PC-3 (cell line): ENCODE results near the gene IMPA2. TPM values are rescaled to one million over a fixed set of nuclear protein-coding genes. Genes with fewer than 3 reads are reported as not detected.

Source experiments
- ATAC-seq: fragments of 200-7000 bp; cut with Tn5 transposase; 2 replicates; pipeline ENCODE4 v1.9.1; 2020; ENCODE audit warnings: mild to moderate bottlenecking, moderate library complexity
- BruUV-seq: library from RNA; stranded (reverse); fragments of 400-500 nt; replicated peaks from 2 replicates; lab custom pipeline; 2021; lab: Mats Ljungman, UMichigan
- CTCF ChIA-PET: fragments of 300-600 bp; sonication (Branson Sonifier 250); formaldehyde crosslinking; loops from one replicate; lab custom pipeline; 2022; ENCODE audit warnings: antibody characterized with exemption; lab: Charles Lee
- POLR2A ChIA-PET: fragments of 300-600 bp; sonication (Branson Sonifier 250); formaldehyde crosslinking; loops from one replicate; lab custom pipeline; 2022; ENCODE audit warnings: antibody characterized with exemption; ENCODE audit not compliant: unreplicated experiment; lab: Charles Lee
- DNase-seq: peaks from one replicate; pipeline ENCODE4 v3.0.0-alpha.2; 2015
- H2AFZ ChIP-seq: fragments of 300-600 bp; sonication (generic); 2 replicates; pipeline ENCODE4 v1.6.0; 2016; ENCODE audit warnings: antibody characterized with exemption, low read length
- H3F3A ChIP-seq: fragments of 300-600 bp; sonication (generic); one replicate; pipeline ENCODE4 v1.6.0; 2017; ENCODE audit warnings: antibody characterized with exemption, low read length, control low read depth, mild to moderate bottlenecking; ENCODE audit not compliant: unreplicated experiment
- H3K27ac ChIP-seq: fragments of 300-600 bp; sonication (generic); 2 replicates; pipeline ENCODE4 v1.5.1; 2016; ENCODE audit warnings: mild to moderate bottlenecking, low read length
- H3K27me3 ChIP-seq: fragments of 300-600 bp; sonication (generic); 2 replicates; pipeline ENCODE4 v1.6.1; 2016; ENCODE audit warnings: low read length, mixed read lengths
- H3K36me3 ChIP-seq: fragments of 300-600 bp; sonication (generic); 2 replicates; pipeline ENCODE4 v1.6.1; 2016; ENCODE audit warnings: low read depth, mixed run types, low read length, mixed read lengths
- H3K4me1 ChIP-seq: fragments of 300-600 bp; sonication (generic); 2 replicates; pipeline ENCODE4 v1.5.1; 2016; ENCODE audit warnings: low read length; ENCODE audit not compliant: insufficient read depth
- H3K4me2 ChIP-seq: fragments of 300-600 bp; sonication (generic); 2 replicates; pipeline ENCODE4 v1.6.0; 2016; ENCODE audit warnings: low read length
- H3K4me3 ChIP-seq: fragments of 300-600 bp; sonication (generic); 2 replicates; pipeline ENCODE4 v1.5.1; 2016; ENCODE audit warnings: mild to moderate bottlenecking, low read length, mixed read lengths
- H3K79me2 ChIP-seq: fragments of 300-600 bp; sonication (generic); 2 replicates; pipeline ENCODE4 v1.6.1; 2017; ENCODE audit warnings: low read length, mixed read lengths
- H3K9ac ChIP-seq: fragments of 300-600 bp; sonication (generic); 2 replicates; pipeline ENCODE4 v1.6.0; 2016; ENCODE audit warnings: mild to moderate bottlenecking, low read length
- H3K9me2 ChIP-seq: fragments of 300-600 bp; sonication (generic); replicated peaks from 2 replicates; pipeline ENCODE4 v1.6.1; 2016; ENCODE audit warnings: mixed run types, low read length, mixed read lengths
- H3K9me3 ChIP-seq: fragments of 300-600 bp; sonication (generic); 2 replicates; pipeline ENCODE4 v1.6.1; 2016; ENCODE audit warnings: low read length, mixed read lengths
- H4K20me1 ChIP-seq: fragments of 300-600 bp; sonication (generic); 2 replicates; pipeline ENCODE4 v1.6.1; 2016; ENCODE audit warnings: low read length, mixed read lengths
- CTCF ChIP-seq: fragments of 300-600 bp; sonication (generic); conservative IDR thresholded peaks from 2 replicates; pipeline ENCODE4 v1.5.1; 2017; ENCODE audit warnings: antibody characterized with exemption, low read depth, mild to moderate bottlenecking, low read length
- EZH2 ChIP-seq: fragments of 300-600 bp; sonication (generic); IDR thresholded peaks from one replicate; pipeline ENCODE4 v1.6.1; 2017; ENCODE audit warnings: antibody characterized with exemption, mild to moderate bottlenecking, low read length; ENCODE audit not compliant: unreplicated experiment
- EZH2phosphoT487 ChIP-seq: fragments of 300-600 bp; sonication (generic); IDR thresholded peaks from 2 replicates; pipeline ENCODE4 v1.6.1; 2018; ENCODE audit warnings: mild to moderate bottlenecking, antibody characterized with exemption, low read length, borderline replicate concordance
- intact Hi-C: fragments of 100-400 bp; cut with micrococcal nuclease; formaldehyde crosslinking; loops from 2 replicates; pipeline ENCODE4 v1.9.0; 2023
- total RNA-seq: library from RNA; depleted of rRNA; stranded (reverse); fragments of >200 nt; gene quantifications from 2 replicates; pipeline ENCODE4 v1.2.3, GENCODE V29; 2014

The IMPA2 gene
- total RNA-seq, 1 experiment from 2014 or later = 38.2 TPM

- H3K4me1 ChIP-seq = no peaks in the 10 kb centered on the region
- H3K9me3 ChIP-seq = no peaks in the 10 kb centered on the region
- H3K36me3 ChIP-seq = no peaks in the 10 kb centered on the region
- H4K20me1 ChIP-seq = no peaks in the 10 kb centered on the region
- no peaks in the 10 kb centered on the region for H3K9me2 ChIP-seq
- TF ChIP-seq CTCF (0 out of 2 replicates have a peak, but pooled peaks have one; percentile 15), EZH2 (no peak)
- no peak overlapping the region for H3K4me3 ChIP-seq
- H3K27me3 ChIP-seq = peaks cover 13% of the 10 kb centered on the region
- BruUV-seq = no TSS peak
- DNase-seq (no peak), ATAC-seq (no peak)
- H3K79me2 ChIP-seq = no peaks in the 10 kb centered on the region
- no peak overlapping the region for H3K9ac ChIP-seq
- H2AFZ ChIP-seq = no peak overlapping the region
- intact Hi-C loops = no loop called here
- no peaks in the 10 kb centered on the region for H3F3A ChIP-seq
- POLR2A ChIA-PET = no interaction called here
- no peak overlapping the region for H3K27ac ChIP-seq
- CTCF ChIA-PET = interaction anchor here (1.0 kb wide), 1 partner anchor 144 kb away, joined by 3 read pairs; no protein-coding TSS in a partner anchor
- H3K4me2 ChIP-seq = no peak overlapping the region
These were observed 76.2 kb downstream of the IMPA2 start for GRCh38 chr18:12057419-12058039.

GRCh38 chr18:12059334-12060181, 78.3 kb downstream of the IMPA2 start:
- H3K27ac ChIP-seq = no peak overlapping the region
- H3K9ac ChIP-seq = no peak overlapping the region
- H2AFZ ChIP-seq = 0 out of 2 replicates have a peak overlapping the region, but pooled peaks have one; percentile 26
- DNase-seq = no peak
- ATAC-seq = no peak
- BruUV-seq = no TSS peak
- no peaks in the 10 kb centered on the region for H3K27me3 ChIP-seq
- intact Hi-C loops = no loop called here
- H3K9me2 ChIP-seq = no peaks in the 10 kb centered on the region
- H4K20me1 ChIP-seq = no peaks in the 10 kb centered on the region
- no peaks in the 10 kb centered on the region for H3K79me2 ChIP-seq
- no peak overlapping the region for H3K4me3 ChIP-seq
- ChIA-PET CTCF (no interaction called here), POLR2A (no interaction called here)
- no peak overlapping the region for H3K4me2 ChIP-seq
- TF ChIP-seq CTCF (no peak), EZH2 (no peak), EZH2phosphoT487 (no peak)
- H3K4me1 ChIP-seq = no peaks in the 10 kb centered on the region
- H3K9me3 ChIP-seq = no peaks in the 10 kb centered on the region
- no peaks in the 10 kb centered on the region for H3K36me3 ChIP-seq
- no peaks in the 10 kb centered on the region for H3F3A ChIP-seq
